Omental fat pad (tissue), 4 donors: Measurements from ENCODE around the gene GLB1L3. TPM values are rescaled to one million over a fixed set of nuclear protein-coding genes. Genes with fewer than 3 reads are reported as not detected.
"Not testable (repeated sequence)": the region's sequence is repeated elsewhere in the genome, so short reads cannot be mapped to it uniquely, and the experiment has no call there.

Experiments used
- ATAC-seq: fragments of 150-250 bp; one replicate; pipeline ENCODE4 v1.9.1; 2016; ENCODE audit warnings: mild to moderate bottlenecking, moderate library complexity; ENCODE audit not compliant: low FRiP score
- DNase-seq: peaks from one replicate; pipeline ENCODE4 v3.0.0-alpha.2; 2019; ENCODE audit warnings: low spot score
- total RNA-seq, 4 donors: library from RNA; depleted of rRNA; stranded (reverse); fragments of >200 nt; gene quantifications; one replicate each; pipeline ENCODE4 v1.1.0, GENCODE V29; 2016
- TF ChIP-seq, protein P1 (sequence below), 3 donors: fragments of 450-650 bp; IDR thresholded peaks; one replicate each; pipeline ENCODE4 v1.5.1; 2016 to 2017; ENCODE audit warnings: antibody characterized with exemption in 3 of 3, mild to moderate bottlenecking in 3 of 3, moderate library complexity in 2 of 3

The GLB1L3 gene
- total RNA-seq, 4 donors from 2014 or later = not detected

- ATAC-seq (no peak), DNase-seq (no peak)
- TF ChIP-seq, protein P1, sequence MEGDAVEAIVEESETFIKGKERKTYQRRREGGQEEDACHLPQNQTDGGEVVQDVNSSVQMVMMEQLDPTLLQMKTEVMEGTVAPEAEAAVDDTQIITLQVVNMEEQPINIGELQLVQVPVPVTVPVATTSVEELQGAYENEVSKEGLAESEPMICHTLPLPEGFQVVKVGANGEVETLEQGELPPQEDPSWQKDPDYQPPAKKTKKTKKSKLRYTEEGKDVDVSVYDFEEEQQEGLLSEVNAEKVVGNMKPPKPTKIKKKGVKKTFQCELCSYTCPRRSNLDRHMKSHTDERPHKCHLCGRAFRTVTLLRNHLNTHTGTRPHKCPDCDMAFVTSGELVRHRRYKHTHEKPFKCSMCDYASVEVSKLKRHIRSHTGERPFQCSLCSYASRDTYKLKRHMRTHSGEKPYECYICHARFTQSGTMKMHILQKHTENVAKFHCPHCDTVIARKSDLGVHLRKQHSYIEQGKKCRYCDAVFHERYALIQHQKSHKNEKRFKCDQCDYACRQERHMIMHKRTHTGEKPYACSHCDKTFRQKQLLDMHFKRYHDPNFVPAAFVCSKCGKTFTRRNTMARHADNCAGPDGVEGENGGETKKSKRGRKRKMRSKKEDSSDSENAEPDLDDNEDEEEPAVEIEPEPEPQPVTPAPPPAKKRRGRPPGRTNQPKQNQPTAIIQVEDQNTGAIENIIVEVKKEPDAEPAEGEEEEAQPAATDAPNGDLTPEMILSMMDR (IDR thresholded peaks at IDR 0.05) = no peak
These were observed 410 bp downstream of the GLB1L3 start for GRCh38 chr11:134276396-134277182.

- ATAC-seq (no peak), DNase-seq (no peak)
- TF ChIP-seq, protein P1 (IDR thresholded peaks at IDR 0.05) = no peak
These were observed 1.2 kb downstream of the GLB1L3 start for GRCh38 chr11:134277183-134278001.

- ATAC-seq (no peak), DNase-seq (no peak)
- TF ChIP-seq, protein P1 (IDR thresholded peaks at IDR 0.05) = no peak
These were observed 2.2 kb downstream of the GLB1L3 start for GRCh38 chr11:134278356-134278755.

GRCh38 chr11:134281635-134282034 lies 5.5 kb downstream of the GLB1L3 start:
- ATAC-seq, DNase-seq: not testable (repeated sequence)

DNA sequence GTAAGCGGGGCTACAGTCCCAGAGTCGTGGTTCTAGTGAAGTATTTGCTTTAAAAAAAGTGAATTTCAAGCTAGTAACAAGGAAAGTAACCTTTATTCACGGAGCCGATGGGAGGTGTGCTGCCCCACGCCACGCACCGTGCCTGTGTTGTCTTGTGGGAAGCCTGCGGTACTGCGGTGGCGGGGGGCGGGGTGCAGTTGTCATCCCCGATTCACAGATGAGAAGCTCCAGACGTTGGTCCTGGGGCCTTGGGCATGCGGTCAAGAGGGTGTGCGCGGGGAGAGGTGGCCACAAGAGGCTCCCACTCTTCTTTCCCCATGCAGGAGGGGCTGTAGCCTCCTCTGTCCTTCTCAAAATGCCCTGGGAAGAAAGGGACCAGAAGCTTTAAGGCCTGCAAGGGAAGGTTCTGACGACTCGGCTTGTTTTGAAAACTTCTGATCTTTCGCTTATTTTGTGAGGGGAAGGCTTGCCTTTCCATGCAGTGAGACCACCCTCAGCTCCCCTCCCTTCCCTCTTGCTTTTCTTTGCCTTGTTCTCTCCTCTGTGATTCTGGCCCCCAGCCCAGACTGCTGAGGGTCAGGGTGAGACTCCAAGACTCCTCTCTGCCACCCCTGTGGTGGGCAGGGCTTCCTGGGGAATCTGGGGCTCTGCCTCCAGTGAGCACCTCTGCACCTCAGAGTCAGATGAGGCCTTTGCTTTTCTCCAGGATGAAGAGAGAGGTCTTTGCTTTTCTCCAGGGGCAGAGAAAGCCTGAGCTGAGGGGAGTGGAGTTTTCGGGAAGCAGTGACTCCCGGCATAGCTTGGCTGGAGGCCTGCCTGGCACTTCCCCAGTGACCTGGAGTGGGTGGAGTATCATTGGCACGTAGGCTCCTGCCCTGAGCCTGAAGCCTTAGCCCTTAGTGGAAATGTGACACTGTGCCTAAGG lies 6.2 kb downstream of the GLB1L3 start:
- TF ChIP-seq, protein P1 (IDR thresholded peaks at IDR 0.05) = no peak
- ATAC-seq (peak; percentile 69), DNase-seq (no peak)

DNA sequence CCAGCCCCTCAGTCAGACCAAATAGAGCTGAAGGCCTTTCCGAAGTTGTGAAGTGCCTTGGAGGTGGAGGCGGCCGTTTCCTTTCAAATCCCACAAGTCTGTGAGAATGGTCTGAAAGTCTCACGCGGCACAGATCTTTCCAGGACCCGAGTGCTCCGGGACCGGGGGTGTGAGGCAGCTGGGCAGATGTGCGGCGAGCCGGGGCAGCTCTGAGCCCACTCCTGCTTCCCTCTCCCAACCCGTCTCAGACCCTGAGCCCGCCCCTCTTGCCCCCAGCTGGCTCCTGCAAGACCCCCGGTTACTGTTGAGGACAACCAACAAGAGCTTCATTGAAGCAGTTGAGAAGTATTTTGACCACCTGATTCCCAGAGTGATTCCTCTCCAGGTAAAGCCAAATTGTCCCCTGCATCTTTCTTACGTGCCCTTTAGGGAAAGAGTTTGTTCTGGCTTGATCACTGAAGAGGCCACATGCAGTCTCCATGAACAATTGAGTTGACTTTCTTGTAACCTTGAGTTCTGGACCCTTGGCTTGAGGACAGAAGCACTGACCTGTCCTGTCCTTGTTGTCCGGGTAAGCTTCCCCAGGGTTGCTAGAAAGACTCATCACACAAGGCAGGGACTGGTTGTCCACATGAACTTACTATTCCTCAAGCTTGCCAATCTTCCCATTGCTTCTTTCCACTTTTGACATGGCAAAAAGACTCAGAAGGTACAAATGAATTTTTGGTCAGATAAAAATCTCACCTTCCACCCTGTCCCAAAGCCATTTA lies 7.5 kb downstream of the GLB1L3 start:
- TF ChIP-seq, protein P1 (IDR thresholded peaks at IDR 0.05) = no peak
- ATAC-seq = no peak
- no peak for DNase-seq

DNA sequence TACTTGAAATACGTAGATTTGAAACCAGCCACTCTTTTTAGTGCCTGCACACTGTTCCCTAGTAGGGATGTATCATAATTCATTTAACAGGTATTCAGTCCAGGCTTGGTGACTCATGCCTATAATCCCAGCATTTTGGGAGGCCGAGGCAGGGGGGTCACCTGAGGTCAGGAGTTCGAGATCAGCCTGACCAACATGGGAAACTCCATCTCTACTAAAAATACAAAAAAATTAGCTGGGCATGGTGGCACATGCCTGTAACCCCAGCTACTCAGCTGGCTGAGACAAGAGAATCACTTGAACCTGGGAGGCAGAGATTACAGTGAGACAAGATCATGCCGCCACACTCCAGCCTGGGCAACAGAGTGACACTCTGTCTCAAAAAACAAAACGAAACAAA lies 8.2 kb downstream of the GLB1L3 start:
- DNase-seq, ATAC-seq: not testable (repeated sequence)
